HG03139 (cell line): Measurements from ENCODE around the gene LPCAT3.
A peak's percentile ranks its signal among the peaks of the same experiment; 100 is the strongest.
"Not testable (repeated sequence)": the region's sequence is repeated elsewhere in the genome, so short reads cannot be mapped to it uniquely, and the experiment has no call there.

Experiments used
- ATAC-seq: cut with Tn5 transposase; IDR thresholded peaks from one replicate; pipeline ENCODE4 v1.9.1; 2021; ENCODE audit not compliant: unreplicated experiment

LPCAT3 gene

DNA sequence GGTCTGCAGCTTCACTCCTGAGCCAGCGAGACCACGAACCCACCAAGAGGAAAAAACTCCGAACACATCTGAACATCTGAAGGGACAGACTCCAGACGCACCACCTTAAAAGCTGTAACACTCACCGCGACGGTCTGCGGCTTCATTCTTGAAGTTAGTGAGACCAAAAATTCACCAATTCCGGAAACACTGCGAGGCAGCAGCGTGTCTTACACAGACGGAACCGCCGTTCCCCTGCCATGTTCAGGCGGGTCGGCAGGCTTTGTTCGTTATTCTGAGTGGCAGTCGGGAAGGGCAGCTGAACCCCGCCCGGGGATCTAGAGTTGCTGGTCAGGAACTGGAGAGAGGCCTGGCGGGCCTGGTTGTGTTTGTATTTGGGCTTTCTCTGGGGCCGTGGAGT is 20.3 kb upstream of the LPCAT3 start:
- no peak for ATAC-seq

DNA sequence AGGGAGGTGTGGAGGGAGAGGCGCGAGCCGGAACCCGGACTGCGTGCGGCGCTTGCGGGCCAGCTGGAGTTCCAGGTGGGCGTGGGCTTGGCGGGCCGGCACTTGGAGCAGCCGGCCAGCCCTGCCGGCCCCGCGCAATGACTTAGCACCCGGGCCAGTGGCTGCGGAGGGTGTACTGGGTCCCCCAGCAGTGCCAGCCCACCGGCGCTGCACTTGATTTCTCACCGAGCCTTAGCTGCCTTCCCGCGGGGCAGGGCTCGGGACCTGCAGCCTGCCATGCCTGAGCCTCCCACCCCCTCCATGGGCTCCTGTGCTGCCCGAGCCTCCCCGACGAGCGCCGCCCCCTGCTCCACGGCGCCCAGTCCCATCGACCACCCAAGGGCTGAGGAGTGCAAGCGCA is 19.1 kb upstream of the LPCAT3 start:
- ATAC-seq, result not testable (repeated sequence)

DNA sequence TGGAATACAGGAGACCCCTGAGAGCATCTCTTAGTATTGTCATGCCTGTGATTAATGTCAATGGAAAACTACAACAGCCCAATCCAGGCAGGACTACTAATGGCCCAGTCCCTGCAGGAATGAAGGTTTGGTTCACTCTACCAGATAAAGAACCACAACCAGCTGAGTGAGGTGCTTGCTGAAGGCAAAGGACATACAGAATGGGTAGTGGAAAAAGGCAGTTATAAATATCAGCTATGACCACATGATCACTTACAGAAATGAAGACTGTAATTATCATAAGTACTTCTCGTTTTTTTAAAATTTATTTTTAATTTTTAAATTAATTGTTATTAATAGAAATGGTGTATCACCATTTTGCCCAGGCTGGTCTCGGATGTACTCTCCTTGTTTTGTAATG is 17.2 kb upstream of the LPCAT3 start:
- no peak for ATAC-seq

DNA sequence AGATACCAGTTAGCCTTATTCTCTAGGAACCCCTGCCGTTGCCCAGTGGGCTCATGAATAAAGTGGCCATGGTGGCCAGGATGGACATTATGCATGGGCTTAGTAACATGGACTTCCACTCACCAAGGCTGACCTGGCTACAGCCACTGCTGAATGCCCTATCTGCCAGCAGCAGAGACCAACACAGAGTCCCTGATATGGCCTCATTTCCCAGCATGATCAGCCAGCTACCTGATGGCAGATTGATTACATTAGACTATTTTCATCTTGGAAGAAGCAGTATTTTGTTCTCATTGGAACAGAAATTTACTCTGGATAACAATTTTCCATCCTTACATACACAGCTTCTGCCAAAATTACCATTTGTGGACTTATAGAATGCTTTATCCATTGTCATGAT is 16.2 kb upstream of the LPCAT3 start:
- no peak for ATAC-seq

DNA sequence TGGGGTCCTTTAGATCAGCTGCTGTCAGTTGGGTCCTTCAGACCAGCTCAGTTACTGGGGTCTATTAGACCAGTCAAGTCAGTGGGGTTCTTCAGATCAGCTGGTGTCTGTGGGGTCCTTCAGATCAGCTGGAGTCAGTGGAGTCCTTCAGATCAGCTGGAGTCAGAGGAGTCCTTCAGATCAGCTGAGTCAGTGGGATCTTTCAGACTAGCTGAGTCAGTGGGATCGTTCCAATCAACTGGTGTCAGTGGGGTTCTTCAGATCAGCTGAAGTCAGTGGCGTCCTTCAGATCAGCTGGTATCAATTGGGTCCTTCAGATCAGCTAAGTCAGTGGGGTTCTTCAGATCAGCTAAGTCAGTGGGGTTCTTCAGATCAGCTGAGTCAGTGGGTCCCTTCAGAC is 14.7 kb upstream of the LPCAT3 start:
- ATAC-seq, result no peak

DNA sequence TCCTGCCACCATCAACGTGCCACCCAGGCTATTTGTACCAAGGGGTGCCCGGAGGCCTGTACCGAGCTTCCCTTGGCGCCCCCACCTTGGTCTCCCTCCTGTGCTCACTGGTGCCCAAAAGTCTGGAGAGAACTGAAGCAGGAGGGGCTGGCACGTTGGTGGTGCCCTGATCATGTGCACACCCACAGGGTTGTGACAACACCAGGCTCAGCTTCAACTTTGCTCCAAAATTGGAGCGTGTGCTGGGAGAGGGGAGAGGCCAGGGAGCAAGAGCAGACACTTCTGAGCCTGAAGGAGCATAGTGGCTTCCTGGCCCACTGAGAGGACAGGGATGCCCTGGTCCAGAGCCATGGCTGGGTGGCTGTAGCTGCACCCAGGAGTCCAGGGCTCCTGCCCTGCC is 13.0 kb upstream of the LPCAT3 start:
- ATAC-seq, result no peak

DNA sequence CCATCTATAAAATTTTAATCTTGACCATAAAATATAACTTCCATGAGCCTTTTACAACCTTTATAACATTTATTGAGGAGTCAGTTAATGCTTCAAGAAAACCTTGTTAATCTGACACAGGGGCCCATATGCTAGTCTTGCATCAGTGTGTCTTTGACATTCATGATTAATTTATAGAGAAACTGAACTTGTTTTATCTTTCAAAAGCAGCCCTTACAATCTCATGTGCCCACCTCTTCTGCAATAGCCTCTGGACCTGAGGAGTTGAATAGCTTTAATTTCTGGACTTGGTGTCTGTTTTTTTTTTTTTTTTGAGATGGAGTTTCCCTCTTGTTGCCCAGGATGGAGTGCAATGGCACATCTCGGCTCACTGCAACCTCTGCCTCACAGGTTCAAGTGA is 8.6 kb upstream of the LPCAT3 start:
- ATAC-seq, result no peak

DNA sequence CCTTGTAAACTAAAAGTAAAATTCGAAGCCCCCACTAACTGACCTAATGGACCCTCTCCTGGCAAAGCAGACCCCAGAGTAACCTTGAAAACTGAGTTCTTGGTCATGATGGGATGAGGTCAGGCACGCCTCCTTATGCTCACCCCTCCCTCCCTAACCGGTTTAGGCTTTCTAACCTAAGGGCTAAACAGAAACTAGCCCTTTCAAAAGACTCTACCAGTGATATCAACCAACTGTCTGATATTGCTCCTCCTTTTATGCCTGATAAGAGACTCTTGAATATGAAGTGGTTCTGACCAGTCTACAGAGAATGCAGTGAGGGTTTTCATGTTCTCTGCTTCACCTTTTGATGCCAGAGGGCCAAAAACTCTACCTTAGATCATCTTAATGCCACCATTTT is 4.8 kb upstream of the LPCAT3 start:
- ATAC-seq, result no peak

DNA sequence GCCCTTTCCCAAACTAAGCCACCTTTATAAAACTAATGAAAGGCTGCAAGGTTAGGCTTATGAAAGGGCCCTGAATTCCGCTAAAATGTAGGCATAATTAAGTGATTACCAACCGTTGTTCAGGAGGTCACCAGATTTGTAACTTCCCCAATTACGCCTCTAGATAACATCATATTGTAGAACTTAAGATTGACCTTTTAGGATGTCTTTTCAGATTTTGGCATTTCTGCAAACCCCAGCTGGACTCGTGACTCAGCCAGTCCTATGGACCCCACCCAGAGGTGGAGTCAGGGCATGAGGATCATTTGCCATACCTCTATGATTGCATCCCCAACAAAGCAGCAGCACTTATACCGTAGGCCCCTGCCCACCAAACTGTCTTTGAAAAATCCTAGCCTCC is 3.7 kb upstream of the LPCAT3 start:
- ATAC-seq, result no peak

DNA sequence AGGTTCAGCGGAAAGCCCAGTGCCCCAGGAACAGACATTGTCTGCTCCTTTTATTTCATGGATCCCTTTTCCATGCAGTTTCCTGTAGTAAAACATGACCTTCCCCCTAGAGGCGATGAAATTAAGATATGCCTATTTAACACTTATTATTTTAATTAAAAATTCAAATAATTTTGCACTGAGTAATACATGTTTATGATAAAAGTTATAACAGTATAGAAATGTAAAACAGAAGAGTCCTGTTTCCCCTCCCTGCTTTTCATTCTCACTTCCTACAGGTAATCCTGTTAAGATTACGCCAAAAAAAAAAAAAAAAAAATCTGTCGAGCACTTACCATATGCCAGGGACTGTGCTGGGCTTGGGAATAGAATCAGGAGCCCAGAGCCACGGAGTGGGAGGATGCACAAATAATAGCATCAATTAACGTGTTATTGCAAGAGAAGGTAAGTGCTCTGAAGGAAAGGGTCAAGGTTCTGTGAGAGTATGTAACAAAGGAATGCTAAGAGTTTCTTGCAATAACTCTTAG is 830 bp upstream of the LPCAT3 start:
- ATAC-seq, result no peak

DNA sequence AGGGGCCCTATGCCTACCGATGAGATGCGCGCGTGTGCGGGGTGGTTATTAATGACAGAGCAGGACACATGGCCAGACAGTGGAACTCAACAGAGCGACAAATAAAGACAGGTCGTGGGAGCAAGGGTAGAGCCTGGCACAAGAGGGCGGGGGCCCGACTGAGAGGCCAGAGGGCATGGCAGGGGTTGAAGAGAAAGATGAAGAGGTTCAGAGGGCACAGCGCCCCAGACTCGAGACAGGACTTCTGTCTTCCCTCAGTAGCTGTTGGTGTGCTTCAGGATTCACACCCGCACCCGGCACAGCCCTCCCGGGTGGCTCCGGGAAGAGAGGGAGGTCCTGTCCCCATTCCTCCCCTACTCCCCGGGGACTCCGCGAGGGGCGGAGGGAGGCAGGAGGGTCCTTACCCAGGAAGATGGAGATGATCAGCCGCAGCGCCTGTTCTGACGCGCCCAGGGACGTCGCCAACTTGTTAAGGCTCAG is 366 bp downstream of the LPCAT3 start:
- peak; percentile 3 for ATAC-seq

DNA sequence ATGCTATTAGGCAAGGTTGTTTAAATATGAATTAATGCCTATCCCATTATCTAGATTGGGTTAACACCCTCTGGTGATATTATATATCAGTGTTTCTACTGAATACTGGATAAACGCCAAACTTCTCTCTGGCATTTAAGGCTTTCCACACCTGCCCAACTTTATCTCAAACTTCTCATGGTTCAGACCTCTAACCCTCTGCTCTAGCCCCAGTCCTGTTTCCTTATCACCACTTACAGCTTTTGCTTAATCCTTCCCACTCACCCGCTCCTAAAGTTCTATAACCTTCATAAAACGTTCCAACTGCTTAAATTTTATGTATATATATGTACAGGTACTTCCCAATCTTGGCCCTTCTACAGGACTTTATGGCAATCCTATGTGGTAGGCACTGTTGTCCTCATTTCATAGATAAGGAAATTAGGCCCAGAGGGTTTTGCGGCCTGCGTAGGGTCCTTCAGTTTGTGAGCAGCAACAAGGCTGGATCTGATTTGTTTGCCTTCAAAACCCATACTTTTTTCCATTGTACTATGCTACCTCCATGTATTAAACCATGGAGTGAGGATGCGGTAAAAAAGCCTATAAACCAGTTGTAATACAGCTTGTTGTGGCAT is 1.2 kb downstream of the LPCAT3 start:
- no peak for ATAC-seq

DNA sequence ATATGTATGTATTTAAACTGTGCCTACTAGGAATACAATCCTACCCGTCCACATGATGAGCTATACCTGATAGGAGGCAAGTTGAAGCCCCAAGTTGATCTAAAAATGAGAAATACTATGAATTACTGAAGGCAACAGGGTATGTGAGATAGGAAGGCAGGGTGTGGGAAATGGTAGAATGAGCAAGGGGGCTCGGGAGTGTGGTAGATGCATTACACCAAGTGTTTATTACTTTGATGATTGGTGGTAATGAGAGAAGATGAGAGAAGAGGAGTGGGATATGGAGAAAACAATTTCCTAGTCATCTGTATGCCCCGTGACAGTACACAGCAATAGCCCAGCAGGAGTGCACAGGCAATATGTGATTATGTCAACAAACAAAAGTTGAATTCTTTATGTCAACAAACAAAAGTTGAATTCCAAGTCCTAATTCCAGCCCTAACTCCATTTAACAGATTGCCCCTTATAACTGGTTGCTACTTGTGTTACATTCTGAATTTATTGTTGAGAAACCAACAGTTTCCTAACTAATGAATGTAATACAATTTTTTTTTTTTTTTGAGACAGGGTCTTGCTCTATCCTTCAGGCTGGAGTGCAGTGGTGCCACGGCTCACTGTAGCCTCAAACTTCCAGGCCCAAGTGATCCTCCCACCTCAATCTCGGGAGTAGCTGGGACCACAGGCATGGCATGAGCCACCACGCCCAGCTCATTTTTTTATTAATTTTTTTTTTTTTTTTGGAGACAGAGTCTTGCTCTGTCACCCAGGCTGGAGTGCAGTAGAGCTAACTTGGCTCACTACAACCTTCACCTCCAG is 2.5 kb downstream of the LPCAT3 start:
- ATAC-seq, result no peak

DNA sequence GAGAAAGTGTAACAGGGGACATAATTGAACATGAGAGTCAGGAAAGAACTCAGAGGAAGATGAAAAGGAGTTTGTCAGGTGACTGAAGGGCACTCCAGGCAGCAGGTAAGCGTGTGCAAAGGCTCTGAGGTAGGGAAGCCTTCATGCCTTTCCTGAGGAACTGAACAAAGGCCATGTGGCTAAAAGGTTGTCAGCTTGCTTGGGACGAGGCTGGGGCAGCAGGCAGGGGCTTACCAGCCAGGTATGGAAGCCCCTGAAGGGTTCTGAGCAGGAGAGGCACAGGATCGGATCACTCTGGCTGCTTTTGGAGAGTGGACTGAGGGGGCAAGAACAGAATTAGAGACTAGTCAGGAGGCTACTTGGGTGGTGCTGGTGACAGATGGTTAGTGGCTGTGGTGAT is 5.2 kb downstream of the LPCAT3 start:
- no peak for ATAC-seq

DNA sequence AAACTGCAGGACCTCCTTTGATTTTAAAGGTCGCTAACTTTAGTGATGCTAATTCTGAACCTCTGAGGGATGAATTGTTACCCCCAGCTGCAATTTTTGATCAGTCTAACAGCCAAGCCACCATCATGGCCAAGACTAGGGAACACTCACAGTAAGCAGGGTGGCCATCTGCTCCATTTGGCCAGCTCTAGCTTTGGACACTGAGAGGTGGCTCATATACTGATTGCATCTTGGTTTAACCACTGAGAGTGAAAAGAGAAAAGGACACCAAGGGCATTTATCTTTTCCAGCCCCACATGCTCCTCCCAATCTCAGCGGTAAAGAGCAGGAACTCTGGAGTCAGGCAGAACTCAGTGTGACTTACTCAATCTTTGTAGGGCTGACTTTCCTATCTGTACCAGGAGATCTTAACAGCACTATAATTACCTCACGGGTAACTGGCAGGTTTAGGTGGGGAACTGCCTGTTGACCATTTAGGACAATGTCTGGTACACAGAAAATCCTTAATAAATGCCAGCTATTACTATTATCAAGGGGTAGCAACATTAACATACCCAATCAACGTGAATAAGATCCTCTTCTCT is 6.2 kb downstream of the LPCAT3 start:
- no peak for ATAC-seq

DNA sequence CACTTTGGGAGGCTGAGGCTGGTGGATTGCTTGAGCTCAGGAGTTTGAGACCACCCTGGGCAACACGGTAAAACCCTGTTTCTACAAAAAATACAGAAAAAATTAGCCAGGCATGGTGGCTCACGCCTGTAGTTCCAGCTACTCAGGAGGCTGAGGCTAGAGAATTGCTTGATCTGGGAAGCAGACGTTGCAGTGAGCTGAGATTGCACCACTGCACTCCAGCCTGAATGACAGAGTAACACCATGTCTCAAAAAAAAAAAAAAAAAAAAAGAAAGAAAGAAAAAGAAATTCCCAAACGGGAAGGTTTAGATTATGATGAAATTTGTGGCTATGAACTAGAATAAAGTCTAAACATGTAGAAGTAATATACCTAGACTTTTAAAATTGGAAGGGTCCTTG is 6.9 kb downstream of the LPCAT3 start:
- not testable (repeated sequence) for ATAC-seq

DNA sequence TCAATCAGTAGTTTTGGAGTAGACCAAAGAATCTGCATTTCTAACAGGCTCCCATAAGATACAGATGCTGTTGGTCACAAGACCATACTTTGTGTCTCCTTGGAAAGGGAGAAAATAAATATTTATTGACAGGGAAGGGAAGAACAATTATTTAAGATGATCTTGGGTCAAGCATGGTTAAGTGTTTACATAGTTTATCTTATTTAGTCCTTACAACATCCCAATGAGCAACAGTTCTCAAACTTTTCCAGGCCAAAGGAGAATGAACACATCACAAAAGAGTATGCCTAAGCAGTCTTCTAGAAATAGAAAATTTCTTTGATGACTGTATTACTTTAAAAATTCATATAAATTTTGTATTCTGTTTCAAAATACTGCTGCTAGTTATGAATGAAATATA is 8.8 kb downstream of the LPCAT3 start:
- ATAC-seq, result no peak

DNA sequence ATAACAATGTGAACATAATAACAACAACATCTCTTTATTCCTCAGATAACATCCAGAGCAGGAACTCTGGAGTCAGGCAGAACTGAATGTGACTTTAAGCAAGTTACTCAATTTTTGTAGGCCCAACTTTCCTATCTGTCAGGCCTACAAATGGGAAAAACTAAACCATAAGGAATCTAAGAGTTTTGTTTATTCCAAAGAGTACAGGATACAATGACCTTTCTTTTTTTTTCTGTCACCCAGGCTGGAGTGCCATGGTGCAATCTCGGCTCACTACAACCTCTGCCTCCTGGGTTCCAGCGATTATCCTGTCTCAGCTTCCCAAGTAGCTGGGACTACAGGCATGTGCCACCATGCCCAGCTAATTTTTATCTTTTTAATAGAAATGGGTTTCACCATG is 9.4 kb downstream of the LPCAT3 start:
- no peak for ATAC-seq

DNA sequence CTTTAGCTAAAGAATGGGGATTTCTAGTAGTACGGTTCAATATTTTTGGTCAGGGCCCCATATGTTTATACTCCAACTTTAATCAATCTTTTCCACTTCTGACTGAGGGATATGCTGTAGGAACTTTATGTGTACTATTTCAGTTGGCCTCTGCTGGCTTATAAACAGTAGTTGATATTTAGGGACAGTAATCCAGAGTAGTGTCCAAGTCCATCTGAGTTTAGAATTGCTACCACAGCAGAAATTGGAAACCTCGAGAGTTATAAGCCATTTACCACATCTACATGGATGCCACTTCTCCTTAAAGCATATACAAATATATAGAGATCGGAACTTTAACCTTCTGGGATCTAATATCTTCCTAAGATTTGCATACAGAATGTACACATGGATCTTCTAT is 11.6 kb downstream of the LPCAT3 start:
- no peak for ATAC-seq

DNA sequence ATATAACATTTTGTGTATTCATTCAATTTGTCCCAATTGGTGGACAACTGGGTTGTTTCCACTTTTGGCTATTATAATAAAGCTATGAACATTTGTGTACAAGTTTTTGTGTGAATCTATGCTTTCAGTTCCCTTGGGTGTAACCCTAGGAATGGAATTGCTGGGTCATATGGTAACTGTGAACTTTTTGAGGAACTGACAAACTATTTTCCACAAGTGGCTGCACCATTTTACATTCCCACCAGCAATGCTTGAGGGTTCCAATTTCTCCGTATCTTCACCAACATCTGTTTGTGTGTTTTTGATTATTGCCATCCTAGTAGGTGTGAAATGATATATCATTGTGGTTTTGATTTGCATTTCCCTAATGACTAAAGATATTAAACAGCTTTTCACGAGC is 13.0 kb downstream of the LPCAT3 start:
- no peak for ATAC-seq

DNA sequence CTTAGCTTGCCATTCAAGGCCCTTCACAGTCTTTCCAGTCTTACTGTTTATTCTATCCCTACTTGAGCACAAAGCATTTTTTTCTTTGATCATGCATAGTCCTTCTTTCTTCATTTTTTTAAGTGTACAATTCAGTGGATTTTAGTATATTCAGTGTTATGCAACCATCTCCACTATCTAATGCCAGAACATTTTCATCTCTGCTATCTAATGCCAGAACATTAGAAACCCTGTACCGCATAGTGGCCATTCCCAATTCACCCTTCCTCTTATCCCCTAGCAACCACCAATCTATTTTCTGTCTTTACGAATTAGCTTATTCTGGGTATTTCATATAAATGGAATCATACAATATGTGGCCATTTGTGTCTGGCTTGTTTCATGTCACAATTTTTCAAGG is 13.4 kb downstream of the LPCAT3 start:
- no peak for ATAC-seq

DNA sequence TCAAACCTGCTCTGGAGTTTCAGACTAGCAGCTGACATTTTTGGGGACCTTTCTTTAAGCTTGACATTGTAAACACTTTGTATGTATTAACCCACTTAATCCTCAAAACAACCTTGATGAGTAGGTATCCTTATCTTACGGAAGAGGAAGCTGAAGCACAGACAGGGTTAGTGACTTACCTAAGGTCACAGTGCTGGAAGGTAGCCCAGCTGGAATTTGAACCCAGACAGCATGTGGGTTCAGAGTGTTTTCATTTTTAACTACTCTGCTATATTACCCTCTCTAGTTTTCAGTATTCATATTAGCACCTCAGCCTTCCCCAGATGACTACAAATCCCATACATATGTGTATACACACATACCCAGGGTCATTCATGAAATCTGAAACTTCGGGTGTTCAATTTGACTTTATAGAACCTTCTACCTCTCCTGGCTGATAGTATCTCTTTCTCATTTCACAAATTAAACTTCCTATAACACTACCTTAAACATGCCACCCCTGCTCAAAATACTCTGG is 13.9 kb downstream of the LPCAT3 start:
- ATAC-seq, result no peak
